ENCODE results near the gene NSF.
"Not testable (repeated sequence)": the region's sequence is repeated elsewhere in the genome, so short reads cannot be mapped to it uniquely, and the experiment has no call there.

Gene NSF

GRCh38 chr17:46753776-46754175 is 163.3 kb downstream of the NSF start:
- H3K4me3 ChIP-seq (ENCODE audit: low read depth, low read length): no peak overlapping the region
- DNase-seq (ENCODE audit: low read depth, low spot score): no peak
- TF ChIP-seq CTCF (IDR thresholded peaks at IDR 0.05; ENCODE audit: low read depth, low read length): no peak
- in situ Hi-C loops (cut with HindIII; ENCODE audit: low sequenced_read_pairs): no loop called here

- no peak for TF ChIP-seq CTCF (IDR thresholded peaks at IDR 0.05; ENCODE audit: low read depth, low read length)
- H3K4me3 ChIP-seq (ENCODE audit: low read depth, low read length): no peak overlapping the region
- in situ Hi-C loops (cut with HindIII; ENCODE audit: low sequenced_read_pairs): no loop called here
Measured at GRCh38 chr17:46756081-46756735, 165.7 kb downstream of the NSF start.

GRCh38 chr17:46756861-46757260 is 166.4 kb downstream of the NSF start:
- TF ChIP-seq CTCF (IDR thresholded peaks at IDR 0.05; ENCODE audit: low read depth, low read length): no peak
- in situ Hi-C loops (cut with HindIII; ENCODE audit: low sequenced_read_pairs): no loop called here
- DNase-seq (ENCODE audit: low read depth, low spot score): no peak
- no peak overlapping the region for H3K4me3 ChIP-seq (ENCODE audit: low read depth, low read length)

More at GRCh38 chr17:46756081-46756735, 165.7 kb downstream of the NSF start:
- no peak for DNase-seq (ENCODE audit: low read depth, low spot score)

GRCh38 chr17:46757588-46757987 is 167.1 kb downstream of the NSF start:
- in situ Hi-C loops (cut with HindIII; ENCODE audit: low sequenced_read_pairs); H3K4me3 ChIP-seq (ENCODE audit: low read depth, low read length); DNase-seq (ENCODE audit: low read depth, low spot score): not testable (repeated sequence)

GRCh38 chr17:46758614-46759013 is 168.1 kb downstream of the NSF start:
- no peak overlapping the region for H3K4me3 ChIP-seq (ENCODE audit: low read depth, low read length)
- TF ChIP-seq CTCF (IDR thresholded peaks at IDR 0.05; ENCODE audit: low read depth, low read length): no peak
- in situ Hi-C loops (cut with HindIII; ENCODE audit: low sequenced_read_pairs): no loop called here
- no peak for DNase-seq (ENCODE audit: low read depth, low spot score)

- in situ Hi-C loops (cut with HindIII; ENCODE audit: low sequenced_read_pairs): no loop called here
- no peak for DNase-seq (ENCODE audit: low read depth, low spot score)
- no peak for TF ChIP-seq CTCF (IDR thresholded peaks at IDR 0.05; ENCODE audit: low read depth, low read length)
Measured at GRCh38 chr17:46759141-46759540, 168.7 kb downstream of the NSF start.

GRCh38 chr17:46763416-46763815 is 172.9 kb downstream of the NSF start:
- no peak for DNase-seq (ENCODE audit: low read depth, low spot score)
- in situ Hi-C loops (cut with HindIII; ENCODE audit: low sequenced_read_pairs): no loop called here
- no peak overlapping the region for H3K4me3 ChIP-seq (ENCODE audit: low read depth, low read length)
- no peak for TF ChIP-seq CTCF (IDR thresholded peaks at IDR 0.05; ENCODE audit: low read depth, low read length)

More at GRCh38 chr17:46759141-46759540, 168.7 kb downstream of the NSF start:
- H3K4me3 ChIP-seq (ENCODE audit: low read depth, low read length): no peak overlapping the region

Measured in astrocyte of the spinal cord (primary cell).